Left lobe of liver (tissue), 2 donors: ENCODE measurements around the gene SEC16B. TPM values are rescaled to one million over a fixed set of nuclear protein-coding genes. Genes with fewer than 3 reads are reported as not detected.
A peak's percentile ranks its signal among the peaks of the same experiment; 100 is the strongest.

Experiments used
- ATAC-seq: fragments of 200-7000 bp; cut with Tn5 transposase; one replicate; pipeline ENCODE4 v1.9.1; 2020; ENCODE audit warnings: mild to moderate bottlenecking, moderate library complexity
- DNase-seq: peaks from one replicate; pipeline ENCODE4 v3.0.0-alpha.2; 2020; ENCODE audit warnings: low spot score
- total RNA-seq: library from RNA; stranded (reverse); gene quantifications from one replicate; pipeline ENCODE4 v1.2.1, GENCODE V29; 2021
- donor health status: DM: no; HTN: no; CAD: no; lungs with moderate emphysema.
- donor health status: DM: no; HTN: yes; CAD: no.

Gene SEC16B
- total RNA-seq, 1 donor from 2014 or later: 60.3 TPM

GRCh38 chr1:177944016-177944949, 25.6 kb downstream of the SEC16B start:
- ATAC-seq (no peak), DNase-seq (no peak)

GRCh38 chr1:177941976-177942375, 27.9 kb downstream of the SEC16B start:
- ATAC-seq (no peak), DNase-seq (no peak)

DNA sequence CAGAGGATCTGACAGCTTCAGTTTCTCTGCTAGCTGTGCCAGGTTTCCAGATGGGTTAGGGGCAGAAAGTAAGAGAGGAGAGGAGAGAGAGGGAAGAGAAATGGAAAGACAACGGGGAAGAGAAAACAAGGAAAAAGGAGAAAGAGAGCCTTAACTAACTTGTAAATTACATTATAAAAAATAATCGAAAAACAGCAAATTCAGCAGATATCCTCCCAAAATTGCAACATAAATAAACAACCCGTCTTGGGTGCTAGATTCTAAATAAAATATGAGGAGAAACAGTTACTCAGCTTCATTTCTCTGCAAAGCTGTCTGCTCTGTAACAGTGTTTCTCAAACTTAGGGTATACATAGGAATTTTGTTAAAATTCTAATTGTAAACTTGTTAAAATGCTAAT, 29.2 kb downstream of the SEC16B start:
- DNase-seq (no peak), ATAC-seq (no peak)

GRCh38 chr1:177937931-177938330, 31.9 kb downstream of the SEC16B start:
- ATAC-seq (no peak), DNase-seq (no peak)

DNA sequence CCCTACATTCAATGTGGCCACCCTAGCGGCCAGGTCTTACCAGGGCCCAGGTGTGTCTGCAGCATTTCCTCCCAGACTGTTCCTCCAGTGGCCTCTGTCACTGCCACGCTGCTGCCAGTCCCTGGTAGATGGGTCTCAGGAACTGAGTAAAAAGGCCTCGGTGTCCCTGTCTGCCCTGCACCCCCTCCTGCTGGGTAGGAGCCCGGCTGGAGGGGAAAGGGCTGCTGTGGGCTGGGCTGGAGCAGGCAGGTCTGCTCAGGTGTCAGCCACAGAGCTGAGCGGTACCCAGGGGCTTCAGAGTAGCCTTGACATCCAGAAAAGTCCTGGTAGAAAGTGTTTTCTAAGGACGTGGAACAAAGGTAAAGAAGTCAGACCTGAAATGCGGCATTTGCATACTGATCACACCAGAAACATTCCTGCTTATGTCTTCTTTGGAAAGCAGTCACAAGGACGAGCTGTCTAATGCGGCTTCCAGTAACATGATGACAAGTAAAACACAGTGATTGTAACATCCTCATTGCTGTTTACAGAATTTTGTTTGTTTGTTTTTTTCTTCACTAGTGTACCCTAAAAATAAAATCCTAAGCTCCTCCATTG, 32.6 kb downstream of the SEC16B start:
- DNase-seq: no peak
- ATAC-seq: no peak

GRCh38 chr1:177935638-177936415, 34.0 kb downstream of the SEC16B start:
- DNase-seq: no peak
- ATAC-seq: no peak

- ATAC-seq: no peak
- no peak for DNase-seq
Observed at GRCh38 chr1:177934927-177935326, 34.9 kb downstream of the SEC16B start.

DNA sequence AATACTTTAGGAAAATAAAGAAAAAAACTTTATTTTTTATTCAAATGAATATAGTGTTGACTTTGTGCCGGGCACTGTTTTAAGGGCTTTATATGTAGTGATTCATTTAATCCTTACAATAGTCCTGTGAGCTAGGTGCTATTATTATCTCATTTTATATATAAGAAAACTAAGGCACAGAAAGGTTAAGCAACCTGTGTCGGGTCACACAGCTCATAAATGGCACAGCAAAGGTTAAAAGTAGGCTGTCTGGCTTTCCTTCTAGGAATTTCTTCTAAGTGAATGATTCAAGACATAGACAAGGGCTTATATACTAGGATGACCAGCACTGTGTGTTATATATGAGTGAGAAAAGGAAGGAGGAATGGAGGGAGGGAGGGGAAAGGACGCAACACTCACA, 35.4 kb downstream of the SEC16B start:
- ATAC-seq: no peak
- no peak for DNase-seq

DNA sequence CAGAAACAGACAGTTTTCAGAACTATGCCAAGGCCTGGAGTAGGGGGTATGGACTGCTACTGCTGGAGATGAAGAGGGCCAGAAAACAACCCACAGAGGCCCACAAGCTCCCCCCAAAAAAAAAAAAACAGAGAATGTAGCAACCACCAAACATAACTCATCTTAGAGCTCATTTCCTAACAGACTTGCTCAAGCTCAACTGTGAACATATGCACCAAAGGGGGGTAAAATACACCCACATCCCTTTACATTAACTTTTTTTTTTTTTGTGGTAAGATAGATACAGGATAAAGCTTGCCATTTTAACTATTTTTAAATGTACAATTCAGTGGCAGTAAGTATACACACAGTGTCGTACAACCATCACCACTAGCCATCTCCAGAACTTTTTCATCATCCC, 36.0 kb downstream of the SEC16B start:
- DNase-seq (no peak), ATAC-seq (no peak)

DNA sequence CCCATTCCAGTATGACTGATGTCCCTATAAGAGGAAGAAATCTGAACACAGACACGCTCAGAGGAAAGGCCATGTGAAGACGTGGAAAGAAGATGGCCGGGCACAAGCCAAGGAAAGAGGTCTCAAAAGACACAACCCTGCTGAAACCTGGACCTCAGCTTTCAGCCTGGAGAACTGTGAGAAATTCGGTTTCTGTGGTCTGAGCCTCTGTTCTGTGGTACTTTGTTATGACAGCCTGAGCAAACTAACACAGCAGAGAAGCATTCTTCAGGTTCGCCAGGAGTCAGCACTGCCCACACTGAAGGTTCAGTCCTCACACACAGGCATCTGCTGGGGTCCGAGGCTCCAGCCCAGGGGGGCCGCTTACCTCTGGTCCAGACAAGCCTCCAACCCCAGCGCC, 37.7 kb downstream of the SEC16B start:
- peak; percentile 8 for ATAC-seq
- DNase-seq: no peak

GRCh38 chr1:177928952-177929351, 40.9 kb downstream of the SEC16B start:
- no peak for DNase-seq
- no peak for ATAC-seq

GRCh38 chr1:177928194-177928593, 41.7 kb downstream of the SEC16B start:
- ATAC-seq (no peak), DNase-seq (no peak)

DNA sequence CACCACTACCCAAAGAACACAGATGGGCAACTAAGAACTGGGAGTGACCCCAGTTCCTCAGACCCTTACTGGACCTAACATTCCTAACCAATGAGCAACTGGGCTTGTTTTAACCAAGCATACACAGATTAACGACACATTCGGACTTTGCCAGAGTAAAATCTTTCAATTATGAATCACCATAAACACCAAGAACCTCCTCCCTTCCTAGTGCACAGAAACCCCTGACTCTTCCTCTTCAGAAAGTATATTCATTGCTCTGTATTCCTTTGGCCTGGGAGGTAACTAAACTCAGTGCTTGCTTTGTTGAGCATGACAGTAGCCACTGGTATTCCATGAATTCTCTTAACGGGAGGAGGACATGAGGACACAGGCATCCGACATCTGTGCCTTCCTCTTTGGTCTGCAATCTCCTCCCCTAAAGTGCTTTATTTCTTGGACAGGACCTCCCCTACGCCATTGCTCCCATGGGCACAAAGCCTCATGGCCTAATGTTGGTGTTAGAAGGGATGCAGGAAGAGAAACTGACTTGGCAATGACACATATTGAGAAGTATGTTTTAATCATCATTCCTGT, 42.7 kb downstream of the SEC16B start:
- DNase-seq (no peak), ATAC-seq (no peak)

DNA sequence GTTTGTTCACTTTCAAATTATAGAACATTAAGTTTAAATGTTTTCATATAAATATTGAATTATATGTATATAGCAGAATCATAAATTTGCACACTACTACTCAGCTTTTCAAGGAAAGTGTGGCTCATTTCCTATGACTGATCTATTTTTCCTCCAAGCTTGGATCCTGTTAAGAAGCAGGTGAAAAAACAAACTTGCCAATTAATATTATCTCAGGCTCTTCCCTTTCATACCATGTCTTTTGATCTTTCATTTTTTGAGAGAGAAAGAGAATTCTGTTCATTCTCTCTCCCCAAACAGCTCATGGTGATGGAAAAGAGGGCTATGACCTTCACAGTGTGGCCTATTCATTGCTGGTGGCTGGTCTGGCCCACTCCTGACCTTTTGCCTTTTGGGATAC, 43.7 kb downstream of the SEC16B start:
- DNase-seq (no peak), ATAC-seq (no peak)

DNA sequence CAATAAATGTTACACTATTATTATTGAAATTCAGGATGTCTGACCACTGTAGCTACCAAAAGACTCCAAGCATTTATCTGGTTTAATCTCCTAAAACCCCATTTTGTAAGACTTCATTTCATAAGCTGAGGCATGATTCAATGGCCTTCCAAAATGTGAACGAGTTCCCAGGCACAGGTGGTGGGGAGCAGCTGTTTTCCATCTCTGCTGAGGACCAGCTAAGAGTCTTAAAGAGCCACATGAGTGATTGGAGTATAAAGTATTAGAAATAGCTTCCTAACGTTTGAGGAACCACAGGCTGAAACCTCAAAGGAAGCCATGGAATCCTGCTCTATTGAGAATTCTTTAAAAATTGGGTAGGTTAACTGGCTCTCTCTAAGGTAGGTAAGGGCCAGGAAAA, 44.9 kb downstream of the SEC16B start:
- DNase-seq (no peak), ATAC-seq (no peak)

DNA sequence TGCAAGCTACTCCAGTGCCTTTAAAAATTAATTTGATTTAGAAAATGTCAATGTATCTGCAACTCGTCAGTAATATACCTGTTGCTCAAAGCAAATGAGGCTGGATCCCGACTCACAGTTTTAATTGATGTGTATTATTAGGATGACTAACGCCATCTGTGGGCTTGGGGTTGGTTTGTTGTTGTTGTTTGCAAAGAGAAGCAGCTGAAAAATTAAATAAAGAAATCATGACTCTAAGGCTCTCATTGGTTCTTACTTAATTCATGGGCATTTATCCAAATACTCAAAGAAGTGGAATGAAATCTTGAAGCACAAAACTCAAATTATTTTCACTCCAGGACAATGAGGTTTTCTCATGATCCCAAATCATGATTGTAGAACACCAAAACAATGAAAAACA, 46.4 kb downstream of the SEC16B start:
- no peak for DNase-seq
- no peak for ATAC-seq

- ATAC-seq (peak; percentile 13), DNase-seq (no peak)
Observed at GRCh38 chr1:177922209-177922608, 47.6 kb downstream of the SEC16B start.

GRCh38 chr1:177921590-177921989, 48.3 kb downstream of the SEC16B start:
- ATAC-seq (peak; percentile 9), DNase-seq (no peak)

- DNase-seq (no peak), ATAC-seq (no peak)
Observed at GRCh38 chr1:177920091-177920490, 49.8 kb downstream of the SEC16B start.

DNA sequence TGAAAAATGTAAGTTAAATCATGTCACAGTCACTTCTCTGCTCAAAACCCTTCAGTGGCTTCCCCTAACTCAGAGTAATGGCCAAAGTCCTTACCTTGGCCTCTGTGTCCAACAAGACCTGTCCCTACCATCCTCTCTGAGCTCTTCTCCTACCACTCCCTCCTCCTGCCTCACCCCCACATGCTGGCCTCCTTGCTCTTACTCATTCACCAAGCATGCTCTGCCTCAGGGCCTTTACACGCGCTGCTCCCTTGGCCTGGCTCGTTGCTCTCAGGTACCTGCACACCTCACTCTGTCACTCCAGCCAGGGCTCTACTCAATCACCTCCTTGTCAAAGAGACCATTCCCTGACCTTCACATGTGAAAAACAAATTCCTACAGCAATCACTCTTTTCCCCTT, 54.2 kb downstream of the SEC16B start:
- ATAC-seq: no peak

DNA sequence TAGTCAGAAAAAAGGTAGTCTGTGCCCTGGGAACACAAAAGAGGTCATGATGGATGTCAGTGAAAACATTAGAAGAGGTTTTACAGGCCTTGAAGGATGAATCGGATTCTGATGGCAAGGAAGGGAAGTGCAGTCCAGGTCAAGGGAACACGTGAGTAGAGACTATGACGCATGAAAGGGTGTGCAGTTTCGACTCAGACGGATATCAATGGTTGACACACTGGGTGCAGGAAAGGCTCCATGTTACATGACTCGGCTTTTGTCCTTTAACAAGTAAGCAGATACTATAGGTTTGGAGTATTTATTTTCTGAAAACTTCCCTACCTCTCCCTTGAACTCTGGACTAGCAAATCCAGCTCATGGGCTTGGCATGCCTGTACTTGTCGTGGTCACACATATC, 55.3 kb downstream of the SEC16B start:
- DNase-seq (no peak), ATAC-seq (no peak)

More for the DNA sequence above, 54.2 kb downstream of the SEC16B start:
- no peak for DNase-seq
